HUES48 (cell line): ENCODE measurements around the gene TNNI2.

Source experiments
- H3K27ac ChIP-seq: one replicate; pipeline ENCODE4 v1.7.0; 2013; ENCODE audit warnings: low read depth, low read length, inconsistent platforms
- H3K27me3 ChIP-seq: 2 replicates; pipeline ENCODE4 v1.6.1; 2013; ENCODE audit warnings: mild to moderate bottlenecking, low read length; ENCODE audit not compliant: control insufficient read depth, insufficient read depth
- H3K36me3 ChIP-seq: 2 replicates; pipeline ENCODE4 v1.6.1; 2013; ENCODE audit warnings: low read length; ENCODE audit not compliant: control insufficient read depth, insufficient read depth
- H3K4me1 ChIP-seq: 2 replicates; pipeline ENCODE4 v1.6.1; 2013; ENCODE audit warnings: mild to moderate bottlenecking, low read length; ENCODE audit not compliant: control insufficient read depth, insufficient read depth
- H3K4me3 ChIP-seq: 2 replicates; pipeline ENCODE4 v1.5.1; 2013; ENCODE audit warnings: mild to moderate bottlenecking, low read depth, low read length
- H3K9ac ChIP-seq: 2 replicates; pipeline ENCODE4 v1.6.1; 2013; ENCODE audit warnings: mild to moderate bottlenecking, low read depth, low read length, moderate library complexity
- H3K9me3 ChIP-seq: 2 replicates; pipeline ENCODE4 v1.6.1; 2013; ENCODE audit warnings: low read length; ENCODE audit not compliant: control insufficient read depth, insufficient read depth

Gene TNNI2

DNA sequence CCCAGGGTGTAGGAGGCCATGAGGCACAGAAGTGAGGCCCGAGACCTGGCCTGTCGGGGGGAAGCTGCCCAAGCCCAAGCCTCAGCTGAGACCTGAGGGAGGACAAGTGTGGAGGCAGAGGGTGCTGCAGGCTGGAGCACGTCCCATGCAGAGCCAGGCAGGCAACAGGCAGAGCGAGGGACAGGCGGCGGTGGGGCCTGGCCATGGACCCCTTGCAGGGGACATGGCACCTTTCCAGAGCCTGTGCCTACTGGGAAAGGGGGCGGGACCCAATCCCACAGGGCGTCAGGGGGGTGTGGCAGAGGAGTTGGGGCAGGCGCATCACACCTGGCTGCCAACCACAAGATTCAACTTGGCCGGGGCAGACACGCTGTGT is 4.3 kb downstream of the TNNI2 start:
- Histone ChIP-seq H3K4me1 (no peaks in the 10 kb centered on the region), H3K4me3 (no peak overlapping the region), H3K9me3 (no peaks in the 10 kb centered on the region), H3K36me3 (no peaks in the 10 kb centered on the region), H3K9ac (no peak overlapping the region), H3K27ac (no peak overlapping the region), H3K27me3 (peaks cover 4% of the 10 kb centered on the region; the same call in 1 of the 2 replicates)

DNA sequence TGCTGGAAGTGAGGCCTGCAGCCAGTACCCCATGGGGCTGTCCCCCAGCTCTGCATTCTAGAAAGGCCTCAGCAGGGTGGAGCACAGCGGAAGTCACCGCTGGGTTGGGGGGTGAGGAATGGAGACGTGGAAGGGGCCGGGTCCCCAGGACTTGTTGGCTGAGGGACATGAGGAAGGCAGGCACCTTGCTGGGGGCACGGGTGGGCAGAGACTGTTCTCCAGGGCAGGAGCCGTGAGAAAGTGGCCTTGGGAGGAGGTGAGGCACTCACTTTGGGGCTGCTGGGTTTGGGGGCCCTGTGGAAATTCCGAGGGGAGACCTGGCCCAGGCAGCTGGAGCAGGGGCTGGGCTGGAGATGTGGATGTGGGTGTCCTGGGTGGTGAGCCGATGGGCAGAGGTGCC is 5.0 kb downstream of the TNNI2 start:
- no peak overlapping the region for H3K9ac ChIP-seq
- peaks cover 4% of the 10 kb centered on the region; the same call in 1 of the 2 replicates for H3K27me3 ChIP-seq
- H3K4me1 ChIP-seq, result no peaks in the 10 kb centered on the region
- H3K27ac ChIP-seq, result no peak overlapping the region
- H3K36me3 ChIP-seq, result no peaks in the 10 kb centered on the region
- no peaks in the 10 kb centered on the region for H3K9me3 ChIP-seq
- H3K4me3 ChIP-seq, result no peak overlapping the region

DNA sequence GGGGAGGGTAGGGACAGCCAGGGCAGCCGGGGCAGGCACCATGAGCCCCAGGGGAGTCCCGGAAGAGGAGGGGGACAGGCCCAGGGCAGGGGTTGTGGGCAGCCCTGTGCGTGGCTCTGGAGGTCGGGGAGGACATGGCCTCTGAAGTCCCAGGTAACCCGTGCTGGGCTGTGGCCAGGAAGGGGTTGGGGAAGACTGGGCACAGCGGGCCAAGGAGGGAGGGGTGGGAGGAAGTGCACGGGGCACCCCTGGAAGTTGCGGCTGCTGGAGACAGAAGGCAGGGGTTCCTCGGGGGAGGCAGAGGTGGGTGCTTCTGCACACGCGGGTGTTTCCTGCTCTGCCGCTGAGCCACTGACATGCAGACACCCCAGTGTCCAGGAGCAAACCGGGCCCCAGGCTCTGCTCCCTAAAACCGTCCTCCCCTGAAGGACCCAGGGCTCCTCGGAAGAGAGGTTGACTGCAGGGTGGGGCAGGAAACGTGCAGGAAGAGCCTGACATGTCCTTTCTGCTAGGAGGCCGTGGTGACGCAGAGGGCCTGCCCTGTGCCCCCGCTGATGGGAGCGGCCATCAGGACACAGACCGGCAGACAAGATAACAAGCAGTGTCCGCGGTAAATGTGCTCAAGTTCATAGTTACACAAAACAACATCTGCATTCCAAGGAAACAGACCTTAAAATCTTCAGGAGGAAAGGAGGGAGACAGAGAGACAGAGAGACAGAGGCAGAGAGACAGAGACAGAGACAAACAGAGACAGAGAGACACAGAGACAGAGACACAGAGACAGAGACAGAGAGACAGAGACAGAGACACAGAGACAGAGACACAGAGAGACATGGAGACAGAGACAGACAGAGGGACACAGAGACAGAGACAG is 5.7 kb downstream of the TNNI2 start:
- H3K4me1 ChIP-seq, result no peaks in the 10 kb centered on the region
- no peak overlapping the region for H3K4me3 ChIP-seq
- no peak overlapping the region for H3K27ac ChIP-seq
- no peaks in the 10 kb centered on the region for H3K9me3 ChIP-seq
- no peak overlapping the region for H3K9ac ChIP-seq
- no peaks in the 10 kb centered on the region for H3K36me3 ChIP-seq
- peaks cover 4% of the 10 kb centered on the region; the same call in 1 of the 2 replicates for H3K27me3 ChIP-seq

DNA sequence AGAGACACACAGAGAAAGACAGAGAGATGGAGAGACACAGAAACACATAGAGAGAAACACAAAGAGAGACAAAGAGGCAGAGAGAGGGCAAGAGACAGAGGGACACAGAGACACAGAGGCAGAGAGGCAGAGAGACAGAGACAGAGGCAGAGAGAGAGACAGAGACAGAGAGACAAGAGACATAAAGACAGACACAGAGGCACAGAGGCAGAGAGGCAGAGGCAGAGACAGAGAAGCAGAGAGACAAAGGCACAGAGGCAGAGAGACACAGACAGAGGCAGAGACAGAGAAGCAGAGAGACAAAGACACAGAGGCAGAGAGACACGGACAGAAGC is 6.3 kb downstream of the TNNI2 start:
- no peaks in the 10 kb centered on the region for H3K4me1 ChIP-seq
- H3K9me3 ChIP-seq, result no peaks in the 10 kb centered on the region
- H3K27me3 ChIP-seq, result peaks cover 4% of the 10 kb centered on the region; the same call in 1 of the 2 replicates
- H3K9ac ChIP-seq, result no peak overlapping the region
- H3K36me3 ChIP-seq, result no peaks in the 10 kb centered on the region
- H3K27ac ChIP-seq, result no peak overlapping the region
- no peak overlapping the region for H3K4me3 ChIP-seq

DNA sequence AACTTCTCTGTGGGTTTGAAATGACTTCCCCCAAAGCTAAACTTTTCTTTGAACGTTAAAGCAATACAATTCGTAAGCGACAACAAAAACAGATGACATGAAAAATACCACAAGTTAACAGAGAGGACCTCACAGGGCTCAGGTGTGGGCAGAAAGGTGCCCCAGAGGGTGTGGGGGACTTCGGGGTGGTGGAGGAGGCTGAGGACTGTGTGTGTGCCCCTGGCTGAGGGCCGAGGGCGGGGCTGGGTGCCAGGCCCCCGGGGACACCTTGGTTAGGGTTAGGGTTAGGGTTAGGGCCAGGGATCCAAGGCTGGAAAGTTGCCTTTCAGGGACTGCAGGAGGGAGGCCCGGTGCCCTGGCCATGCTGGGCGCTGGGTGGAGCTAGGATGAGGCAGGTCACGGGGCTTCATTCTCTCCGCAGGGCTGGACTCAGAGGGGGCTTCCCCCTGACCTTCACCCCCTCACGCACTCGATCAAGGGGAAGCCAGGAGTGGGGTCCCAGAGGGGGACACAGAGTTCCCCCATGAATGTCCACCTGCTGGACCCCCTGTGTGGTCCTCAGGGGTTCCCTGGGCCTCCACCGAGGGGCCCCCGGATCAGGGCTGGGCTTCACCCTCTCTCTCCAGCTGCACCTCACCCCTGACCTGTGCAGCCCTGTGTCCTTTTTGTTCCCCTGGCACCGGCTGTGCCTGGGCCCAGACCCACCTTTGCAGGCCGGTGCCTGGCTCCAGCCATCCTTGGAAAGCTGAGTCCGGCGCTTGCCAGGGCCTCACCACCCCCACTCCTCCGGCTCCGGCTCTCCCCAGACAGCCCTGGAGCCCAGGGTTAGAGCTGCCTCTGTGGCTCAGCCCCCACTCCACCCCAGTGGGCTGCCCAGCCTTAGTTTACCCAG is 7.0 kb downstream of the TNNI2 start:
- no peaks in the 10 kb centered on the region for H3K9me3 ChIP-seq
- no peaks in the 10 kb centered on the region for H3K4me1 ChIP-seq
- no peak overlapping the region for H3K27ac ChIP-seq
- no peaks in the 10 kb centered on the region for H3K36me3 ChIP-seq
- H3K9ac ChIP-seq, result no peak overlapping the region
- no peak overlapping the region for H3K4me3 ChIP-seq
- peaks cover 4% of the 10 kb centered on the region; the same call in 1 of the 2 replicates for H3K27me3 ChIP-seq

DNA sequence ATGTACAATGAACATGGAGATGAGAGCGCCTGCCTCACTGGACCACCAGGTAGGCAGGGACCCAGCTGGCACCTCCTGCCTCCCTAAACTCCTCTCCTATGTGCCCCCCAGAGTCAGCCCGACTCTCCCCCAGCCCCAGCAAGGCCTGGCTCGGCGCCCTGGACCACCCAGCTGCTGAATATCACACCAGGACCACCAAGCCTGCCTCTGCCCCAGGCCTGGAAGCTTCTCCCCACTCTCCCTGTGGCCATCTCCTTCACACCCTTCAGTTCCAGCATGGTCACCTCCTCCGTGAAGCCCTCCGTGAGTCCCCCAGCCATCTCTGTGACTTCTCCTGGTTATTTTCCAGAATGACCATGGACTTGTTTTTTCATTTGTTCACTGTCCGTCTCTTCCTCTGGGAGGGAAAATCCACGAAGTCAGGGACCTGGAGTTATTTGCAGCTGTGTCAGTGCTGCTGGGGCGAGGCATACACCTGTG is 7.7 kb downstream of the TNNI2 start:
- peaks cover 4% of the 10 kb centered on the region; the same call in 1 of the 2 replicates for H3K27me3 ChIP-seq
- H3K4me3 ChIP-seq, result no peak overlapping the region
- no peaks in the 10 kb centered on the region for H3K4me1 ChIP-seq
- H3K36me3 ChIP-seq, result no peaks in the 10 kb centered on the region
- H3K9ac ChIP-seq, result no peak overlapping the region
- H3K9me3 ChIP-seq, result no peaks in the 10 kb centered on the region
- no peak overlapping the region for H3K27ac ChIP-seq

DNA sequence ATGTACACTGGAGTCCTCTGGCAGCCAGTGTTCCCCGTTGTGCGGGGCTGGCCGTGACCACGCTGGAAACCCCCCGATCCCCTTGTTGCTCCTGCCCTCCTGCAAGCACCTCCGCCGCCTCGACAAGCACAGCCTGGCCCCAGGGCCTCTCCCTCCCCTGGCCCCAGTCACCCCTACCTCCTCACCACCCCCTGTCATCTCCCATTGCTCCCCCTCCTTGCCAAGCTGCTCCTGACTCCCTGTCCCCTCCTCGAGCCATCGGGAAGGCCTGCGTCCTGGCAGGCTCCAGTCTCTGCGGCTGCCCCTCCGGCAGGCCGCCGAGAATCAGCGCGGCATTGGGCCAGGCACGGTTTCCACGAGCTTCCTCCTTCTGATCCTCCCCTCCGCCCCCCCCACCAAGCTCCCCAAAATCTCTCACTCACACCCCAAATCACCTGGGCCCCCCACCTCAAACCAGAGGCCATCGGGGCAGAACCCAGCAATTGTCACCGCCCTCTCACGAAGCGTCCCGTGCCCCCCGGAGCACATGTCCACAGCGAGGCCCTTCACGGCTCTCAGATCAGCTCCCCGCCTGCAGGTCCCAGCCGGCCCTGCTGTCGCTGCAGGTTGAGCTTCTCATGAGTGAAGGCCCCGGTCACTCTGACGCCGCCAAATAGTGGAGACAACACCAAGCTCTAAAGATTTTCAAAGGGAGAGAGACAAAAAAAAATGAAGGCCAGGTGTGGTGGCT is 8.4 kb downstream of the TNNI2 start:
- H3K9me3 ChIP-seq, result no peaks in the 10 kb centered on the region
- H3K4me3 ChIP-seq, result no peak overlapping the region
- no peak overlapping the region for H3K9ac ChIP-seq
- H3K27me3 ChIP-seq, result peaks cover 4% of the 10 kb centered on the region; the same call in 1 of the 2 replicates
- no peaks in the 10 kb centered on the region for H3K4me1 ChIP-seq
- H3K36me3 ChIP-seq, result no peaks in the 10 kb centered on the region
- no peak overlapping the region for H3K27ac ChIP-seq

DNA sequence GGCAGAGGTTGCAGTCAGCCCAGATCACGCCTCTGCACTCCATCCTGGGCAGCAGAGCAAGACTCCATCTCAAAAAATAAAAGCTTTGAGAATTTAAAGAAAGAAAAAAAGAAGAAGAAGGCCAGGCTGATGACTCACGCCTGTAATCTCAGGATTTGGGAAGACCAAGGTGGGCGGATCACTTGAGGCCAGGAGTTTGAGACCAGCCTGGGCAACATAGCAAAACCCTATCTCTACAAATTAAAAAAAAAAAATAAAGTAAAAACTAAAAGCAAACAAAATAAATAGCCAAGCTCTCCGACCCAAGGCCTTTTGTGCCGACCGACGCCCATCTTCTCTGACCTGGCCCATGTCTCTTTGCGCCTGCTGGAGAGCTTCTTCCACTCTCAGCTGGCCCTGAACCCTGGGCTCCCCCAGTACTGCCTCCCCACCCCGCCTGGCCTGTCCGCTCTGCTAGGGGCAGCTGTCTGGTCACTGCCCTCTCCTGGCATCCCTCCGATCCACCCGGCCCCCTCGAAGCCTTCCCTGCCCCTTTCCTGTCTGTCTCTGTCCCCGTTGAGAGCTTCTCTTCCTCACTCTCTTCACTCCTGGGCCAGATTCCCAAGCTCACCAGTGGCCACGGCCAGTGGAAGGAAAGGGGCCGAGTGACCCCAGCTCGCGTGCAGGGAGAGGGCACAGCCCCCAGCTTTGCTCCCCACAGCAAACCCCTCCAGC is 9.3 kb downstream of the TNNI2 start:
- Histone ChIP-seq H3K36me3 (no peaks in the 10 kb centered on the region), H3K4me1 (no peaks in the 10 kb centered on the region), H3K27me3 (peaks cover 4% of the 10 kb centered on the region; the same call in 1 of the 2 replicates), H3K9me3 (no peaks in the 10 kb centered on the region), H3K4me3 (no peak overlapping the region), H3K9ac (no peak overlapping the region), H3K27ac (no peak overlapping the region)

DNA sequence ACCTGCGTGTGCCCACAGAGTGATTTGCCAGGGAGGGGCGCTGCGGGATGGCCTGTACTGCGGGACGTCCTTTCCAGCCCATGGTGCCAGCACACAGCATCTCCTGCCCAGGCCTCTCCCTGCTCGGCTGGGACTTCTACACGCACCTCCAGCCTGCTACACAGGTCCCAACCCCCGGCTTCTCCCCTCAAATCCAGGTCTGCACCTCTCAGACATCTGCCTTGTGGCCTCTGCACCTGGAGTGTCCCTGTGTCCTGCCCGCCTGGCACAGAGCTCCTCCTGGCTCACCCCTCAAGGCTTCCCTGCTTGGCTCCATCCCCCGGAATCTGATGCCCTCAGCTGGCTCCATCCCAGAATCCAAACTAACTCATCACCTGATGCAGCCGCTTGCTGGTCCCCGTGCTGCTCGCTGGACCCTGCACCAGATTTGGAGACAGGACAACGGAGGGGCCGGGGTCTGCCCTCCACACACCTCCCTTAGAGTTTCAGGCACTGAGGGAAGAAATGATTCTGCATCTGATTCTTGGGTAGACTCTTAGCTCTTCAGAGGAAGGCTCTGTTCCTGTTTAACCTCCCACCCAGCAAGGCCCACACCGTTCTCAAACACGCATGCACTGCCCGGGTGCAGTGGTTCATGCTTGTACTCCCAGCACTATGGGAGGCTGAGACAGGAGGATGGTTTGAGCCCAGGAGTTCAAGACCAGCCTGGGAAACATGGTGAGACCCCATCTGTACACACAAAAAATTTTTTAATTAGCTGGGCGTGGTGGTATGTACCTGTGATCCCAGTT is 10.1 kb downstream of the TNNI2 start:
- Histone ChIP-seq H3K4me1 (no peaks in the 10 kb centered on the region), H3K27me3 (peaks cover 4% of the 10 kb centered on the region; the same call in 1 of the 2 replicates), H3K27ac (no peak overlapping the region), H3K9me3 (no peaks in the 10 kb centered on the region), H3K4me3 (no peak overlapping the region), H3K36me3 (no peaks in the 10 kb centered on the region), H3K9ac (no peak overlapping the region)
